Activated CD4-positive, alpha-beta T cell treated with anti-CD3 and anti-CD28 coated beads for 4 hours (primary cell): ENCODE results near the gene UBE4A.

Experiments used
- DNase-seq, 2 donors: peaks; one replicate each; pipeline ENCODE4 v3.0.0-alpha.2; 2020

The UBE4A gene

GRCh38 chr11:118359295-118359958, at the start of gene UBE4A:
TSS of gene UBE4A (plus strand) at chr11:118359600. CDS start at chr11:118365081, 5,481 bp downstream.
- peak; percentile 98 to 99 for DNase-seq

GRCh38 chr11:118310271-118310670, 49.1 kb upstream of the UBE4A start:
- no peak for DNase-seq

GRCh38 chr11:118310781-118311485, 48.5 kb upstream of the UBE4A start:
- DNase-seq: no peak

GRCh38 chr11:118311518-118311917, 47.9 kb upstream of the UBE4A start:
- DNase-seq: no peak

GRCh38 chr11:118312328-118312727, 47.1 kb upstream of the UBE4A start:
- no peak for DNase-seq

- DNase-seq: no peak
These were observed 46.2 kb upstream of the UBE4A start for GRCh38 chr11:118313242-118313641.

GRCh38 chr11:118314988-118315411, 44.4 kb upstream of the UBE4A start:
- DNase-seq: no peak

- DNase-seq: no peak
These were observed 41.3 kb upstream of the UBE4A start for GRCh38 chr11:118318124-118318523.

GRCh38 chr11:118318581-118319336, 40.6 kb upstream of the UBE4A start:
- no peak for DNase-seq

- no peak for DNase-seq
These were observed 40.1 kb upstream of the UBE4A start for GRCh38 chr11:118319337-118319707.

- DNase-seq: no peak
These were observed 38.9 kb upstream of the UBE4A start for GRCh38 chr11:118320515-118320914.

- no peak for DNase-seq
These were observed 37.9 kb upstream of the UBE4A start for GRCh38 chr11:118321386-118322082.

- no peak for DNase-seq
These were observed 36.7 kb upstream of the UBE4A start for GRCh38 chr11:118322721-118323120.

GRCh38 chr11:118325283-118325682, 34.1 kb upstream of the UBE4A start:
- DNase-seq: no peak

GRCh38 chr11:118328745-118329144, 30.7 kb upstream of the UBE4A start:
- no peak for DNase-seq

GRCh38 chr11:118334745-118335144, 24.7 kb upstream of the UBE4A start:
- no peak for DNase-seq

GRCh38 chr11:118338637-118339061, 20.8 kb upstream of the UBE4A start:
- peak; percentile 85 to 90 for DNase-seq

- no peak for DNase-seq
These were observed 20.0 kb upstream of the UBE4A start for GRCh38 chr11:118339281-118339961.

GRCh38 chr11:118340449-118340848, 19.0 kb upstream of the UBE4A start:
- no peak for DNase-seq

GRCh38 chr11:118341261-118341660, 18.1 kb upstream of the UBE4A start:
- DNase-seq: no peak

- no peak for DNase-seq
These were observed 17.4 kb upstream of the UBE4A start for GRCh38 chr11:118341815-118342489.
